Muscle of back (tissue), 13 donors: ENCODE data around the gene ANKHD1. TPM values are rescaled to one million over a fixed set of nuclear protein-coding genes. Genes with fewer than 3 reads are reported as not detected.

Experiments used
- DNase-seq, 3 donors: peaks; one replicate each; pipeline versions ENCODE4 v3.0.0 to v3.0.0-alpha.2; 2013
- long read RNA-seq, 9 donors: transcript quantifications; one replicate each; lab custom pipeline, GENCODE V29; 2026
- polyA plus RNA-seq, 10 donors: library from polyadenylated mRNA; unstranded; fragments of 120-200 nt; gene quantifications; one replicate each; pipeline ENCODE4 v1.2.1, GENCODE V29; 2013; ENCODE audit not compliant: insufficient read length in 10 of 10

ANKHD1 gene, protein sequence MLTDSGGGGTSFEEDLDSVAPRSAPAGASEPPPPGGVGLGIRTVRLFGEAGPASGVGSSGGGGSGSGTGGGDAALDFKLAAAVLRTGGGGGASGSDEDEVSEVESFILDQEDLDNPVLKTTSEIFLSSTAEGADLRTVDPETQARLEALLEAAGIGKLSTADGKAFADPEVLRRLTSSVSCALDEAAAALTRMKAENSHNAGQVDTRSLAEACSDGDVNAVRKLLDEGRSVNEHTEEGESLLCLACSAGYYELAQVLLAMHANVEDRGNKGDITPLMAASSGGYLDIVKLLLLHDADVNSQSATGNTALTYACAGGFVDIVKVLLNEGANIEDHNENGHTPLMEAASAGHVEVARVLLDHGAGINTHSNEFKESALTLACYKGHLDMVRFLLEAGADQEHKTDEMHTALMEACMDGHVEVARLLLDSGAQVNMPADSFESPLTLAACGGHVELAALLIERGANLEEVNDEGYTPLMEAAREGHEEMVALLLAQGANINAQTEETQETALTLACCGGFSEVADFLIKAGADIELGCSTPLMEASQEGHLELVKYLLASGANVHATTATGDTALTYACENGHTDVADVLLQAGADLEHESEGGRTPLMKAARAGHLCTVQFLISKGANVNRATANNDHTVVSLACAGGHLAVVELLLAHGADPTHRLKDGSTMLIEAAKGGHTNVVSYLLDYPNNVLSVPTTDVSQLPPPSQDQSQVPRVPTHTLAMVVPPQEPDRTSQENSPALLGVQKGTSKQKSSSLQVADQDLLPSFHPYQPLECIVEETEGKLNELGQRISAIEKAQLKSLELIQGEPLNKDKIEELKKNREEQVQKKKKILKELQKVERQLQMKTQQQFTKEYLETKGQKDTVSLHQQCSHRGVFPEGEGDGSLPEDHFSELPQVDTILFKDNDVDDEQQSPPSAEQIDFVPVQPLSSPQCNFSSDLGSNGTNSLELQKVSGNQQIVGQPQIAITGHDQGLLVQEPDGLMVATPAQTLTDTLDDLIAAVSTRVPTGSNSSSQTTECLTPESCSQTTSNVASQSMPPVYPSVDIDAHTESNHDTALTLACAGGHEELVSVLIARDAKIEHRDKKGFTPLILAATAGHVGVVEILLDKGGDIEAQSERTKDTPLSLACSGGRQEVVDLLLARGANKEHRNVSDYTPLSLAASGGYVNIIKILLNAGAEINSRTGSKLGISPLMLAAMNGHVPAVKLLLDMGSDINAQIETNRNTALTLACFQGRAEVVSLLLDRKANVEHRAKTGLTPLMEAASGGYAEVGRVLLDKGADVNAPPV (N-terminal part only)
- polyA plus RNA-seq, result 10 to 100 TPM; 53.5 to 87.5 (median 65.3) TPM
- long read RNA-seq, donor 1, partial matches to known transcripts, result 6 of 8 reads
- long read RNA-seq, donor 1, other reads (novel, unspliced or antisense), result 0 of 8 reads
- long read RNA-seq, donor 2, partial matches to known transcripts, result 5 of 7 reads
- long read RNA-seq, donor 2, other reads (novel, unspliced or antisense), result 0 of 7 reads
- long read RNA-seq, donor 3, result 0 reads
- long read RNA-seq, donor 4, partial matches to known transcripts, result 0 of 1 reads
- long read RNA-seq, donor 4, other reads (novel, unspliced or antisense), result 0 of 1 reads
- long read RNA-seq, donor 5, partial matches to known transcripts, result 23 of 26 reads
- long read RNA-seq, donor 5, other reads (novel, unspliced or antisense), result 0 of 26 reads
- long read RNA-seq, donor 6, partial matches to known transcripts, result 20 of 24 reads
- long read RNA-seq, donor 6, other reads (novel, unspliced or antisense), result 0 of 24 reads
- long read RNA-seq, donor 7, full-length matches to known transcripts, result 6 of 6 reads
- long read RNA-seq, donor 7, partial matches to known transcripts, result 0 of 6 reads
- long read RNA-seq, donor 7, other reads (novel, unspliced or antisense), result 0 of 6 reads
- long read RNA-seq, donor 8, partial matches to known transcripts, result 8 of 9 reads
- long read RNA-seq, donor 8, other reads (novel, unspliced or antisense), result 0 of 9 reads
- long read RNA-seq, donor 9, partial matches to known transcripts, result 0 of 1 reads
- long read RNA-seq, donor 9, other reads (novel, unspliced or antisense), result 0 of 1 reads

DNA sequence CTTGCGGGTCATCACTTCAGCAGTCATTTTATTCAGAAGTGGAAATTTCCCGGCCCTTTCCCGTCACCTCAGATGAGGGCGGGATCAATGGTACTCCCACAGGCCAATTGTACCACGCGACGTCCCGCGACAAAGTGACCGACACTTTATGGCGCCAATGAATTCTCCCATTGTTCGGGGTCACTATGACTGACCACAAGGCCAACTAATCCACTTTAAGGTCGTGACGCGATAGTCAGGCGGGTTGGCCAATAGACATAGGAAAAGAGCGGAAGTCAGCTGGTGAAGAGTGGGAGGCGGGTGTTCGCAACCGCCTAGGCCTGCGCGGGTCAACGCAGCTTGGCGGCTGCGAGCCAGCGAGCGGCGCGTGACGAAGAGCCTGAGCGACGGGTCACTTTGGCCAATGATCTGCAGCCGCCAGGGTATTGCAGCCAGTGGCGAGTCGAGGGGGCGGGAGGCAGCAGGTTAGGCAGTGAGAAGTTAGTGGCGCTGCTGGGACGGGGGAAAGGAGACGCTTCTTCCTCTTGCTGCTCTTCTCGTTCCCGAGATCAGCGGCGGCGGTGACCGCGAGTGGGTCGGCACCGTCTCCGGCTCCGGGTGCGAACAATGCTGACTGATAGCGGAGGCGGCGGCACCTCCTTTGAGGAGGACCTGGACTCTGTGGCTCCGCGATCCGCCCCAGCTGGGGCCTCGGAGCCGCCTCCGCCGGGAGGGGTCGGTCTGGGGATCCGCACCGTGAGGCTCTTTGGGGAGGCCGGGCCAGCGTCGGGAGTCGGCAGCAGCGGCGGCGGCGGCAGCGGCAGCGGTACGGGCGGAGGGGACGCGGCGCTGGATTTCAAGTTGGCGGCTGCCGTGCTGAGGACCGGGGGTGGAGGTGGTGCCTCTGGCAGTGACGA is at the start of gene ANKHD1:
ANKHD1 (plus strand) TSS at position 472 of the 896 bp plus-strand sequence; CDS start at position 607, 135 bp downstream.
- DNase-seq, result peak; percentile 100

DNA sequence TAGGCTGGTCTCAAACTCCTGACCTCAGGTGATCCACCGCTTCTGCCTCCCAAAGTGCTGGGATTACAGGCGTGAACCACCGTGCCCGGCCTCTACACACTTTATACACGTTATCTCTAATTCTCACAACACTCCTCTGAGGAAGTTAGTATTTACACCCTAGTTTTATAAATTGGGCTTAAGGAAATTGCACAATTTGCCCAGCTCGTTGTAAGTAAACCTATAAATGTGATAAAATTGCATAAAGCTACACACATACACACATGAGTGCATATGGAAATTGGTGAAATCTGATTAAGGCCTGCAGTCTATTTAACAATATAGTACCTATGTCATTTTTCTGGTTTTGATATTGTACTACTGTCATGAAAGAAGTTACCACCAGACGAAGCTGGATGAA is 46.1 kb upstream of the ANKHD1 start:
- no peak for DNase-seq

DNA sequence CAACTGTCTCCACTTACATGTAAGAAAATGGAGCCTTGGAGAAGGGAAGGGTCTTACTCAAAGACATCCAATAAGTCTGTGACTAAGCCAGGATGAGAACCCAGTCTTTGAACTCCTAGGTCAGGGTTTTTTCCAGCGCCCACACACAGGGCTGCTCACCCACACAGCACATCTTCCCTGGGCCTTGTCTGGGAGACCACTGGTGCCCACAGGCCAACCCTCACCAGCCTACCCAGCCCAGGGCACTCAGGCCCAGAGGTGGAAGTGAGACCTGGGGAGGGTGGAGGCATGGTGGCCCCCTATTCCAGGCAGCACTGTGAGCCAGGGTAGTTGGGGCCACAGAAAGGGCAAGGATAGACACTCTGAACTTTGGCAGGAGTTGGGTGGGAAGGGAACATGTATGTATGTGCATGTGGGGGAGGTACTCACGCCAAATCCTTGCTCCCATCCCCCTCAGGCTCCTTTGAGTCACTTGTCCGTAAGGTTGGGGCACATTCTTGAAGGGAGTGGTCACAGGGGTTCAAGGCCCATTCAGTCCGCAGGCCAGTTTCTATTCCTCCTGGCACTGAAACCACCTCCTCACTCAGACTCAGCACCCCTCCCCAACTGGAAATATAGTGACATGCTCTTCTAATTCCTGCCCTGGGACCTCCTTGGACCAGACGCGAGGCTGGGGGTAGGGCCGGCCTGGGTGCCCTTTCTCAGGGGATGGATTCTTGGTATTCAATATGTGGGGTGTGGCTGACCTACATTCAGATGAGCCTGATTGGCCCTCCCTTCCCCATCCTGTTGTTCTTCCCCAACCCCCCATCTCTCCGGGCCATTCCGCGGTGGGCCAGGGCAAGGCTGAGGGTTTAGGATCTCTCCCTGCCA is 44.5 kb upstream of the ANKHD1 start:
- DNase-seq, result no peak

DNA sequence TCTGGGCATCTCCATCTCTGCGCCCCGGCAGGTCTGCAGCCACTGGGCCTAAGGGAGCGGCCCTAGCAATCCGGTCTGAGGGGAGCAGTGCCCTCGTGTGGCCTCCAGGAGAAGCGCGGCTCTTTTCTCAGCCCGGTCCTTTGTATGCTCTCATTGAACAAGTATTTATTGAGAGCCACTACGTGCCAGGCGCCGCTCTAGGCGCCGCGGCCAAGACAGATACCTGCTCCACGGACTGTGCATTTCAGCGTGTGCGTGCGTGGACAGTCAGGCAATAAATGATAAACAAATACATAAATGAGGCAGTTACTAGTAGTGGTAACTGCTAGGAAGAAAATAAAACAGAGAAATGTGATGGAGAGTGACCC is 43.9 kb upstream of the ANKHD1 start:
- peak; percentile 71 to 91 (median 87) for DNase-seq

DNA sequence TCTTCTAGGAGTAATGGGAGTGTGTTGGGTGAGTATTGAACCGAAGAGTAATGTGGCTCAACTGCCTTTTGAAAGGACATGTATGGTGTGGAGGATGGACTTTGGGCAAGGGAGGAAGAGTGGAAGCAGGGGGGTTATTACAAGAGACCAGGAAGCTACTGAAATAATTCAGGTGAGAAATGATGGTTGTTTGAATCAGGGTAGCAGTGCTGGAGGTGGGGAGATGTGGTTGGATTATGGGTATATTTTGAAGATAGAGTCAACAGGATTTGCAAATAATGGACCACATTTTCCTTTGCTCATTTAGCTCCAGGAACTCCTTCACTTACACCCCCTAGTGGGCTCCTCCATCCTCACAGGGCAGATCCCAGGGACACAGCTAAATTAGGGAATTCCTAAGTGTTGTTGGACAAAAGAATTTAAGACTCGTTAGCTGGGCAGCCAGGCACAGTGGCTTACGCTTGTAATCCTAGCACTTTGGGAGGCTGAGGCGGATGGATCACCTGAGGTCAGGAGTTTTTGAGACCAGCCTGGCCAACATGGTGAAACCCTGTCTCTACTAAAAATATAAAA is 42.8 kb upstream of the ANKHD1 start:
- DNase-seq, result no peak

DNA sequence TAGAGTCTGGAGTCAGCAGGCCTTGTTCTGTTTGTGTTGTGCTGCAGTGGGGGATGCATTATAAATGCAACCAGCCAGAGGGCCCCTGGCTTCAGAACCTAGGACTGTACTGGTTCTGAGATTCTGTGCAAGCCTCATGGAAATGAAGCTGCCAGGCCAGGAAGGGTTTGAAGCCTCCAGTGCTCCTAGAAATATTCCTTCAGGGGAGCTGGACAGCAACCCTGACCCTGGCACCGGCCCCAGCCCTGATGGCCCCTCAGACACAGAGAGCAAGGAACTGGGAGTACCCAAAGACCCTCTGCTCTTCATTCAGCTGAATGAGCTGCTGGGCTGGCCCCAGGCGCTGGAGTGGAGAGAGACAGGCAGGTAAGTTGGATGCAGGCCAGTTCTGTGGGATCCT is 41.5 kb upstream of the ANKHD1 start, which contains the start of gene SLC4A9:
SLC4A9 (plus strand) TSS at position 94 of the 400 bp plus-strand sequence; CDS start at position 137, 43 bp downstream.
- DNase-seq, result no peak

DNA sequence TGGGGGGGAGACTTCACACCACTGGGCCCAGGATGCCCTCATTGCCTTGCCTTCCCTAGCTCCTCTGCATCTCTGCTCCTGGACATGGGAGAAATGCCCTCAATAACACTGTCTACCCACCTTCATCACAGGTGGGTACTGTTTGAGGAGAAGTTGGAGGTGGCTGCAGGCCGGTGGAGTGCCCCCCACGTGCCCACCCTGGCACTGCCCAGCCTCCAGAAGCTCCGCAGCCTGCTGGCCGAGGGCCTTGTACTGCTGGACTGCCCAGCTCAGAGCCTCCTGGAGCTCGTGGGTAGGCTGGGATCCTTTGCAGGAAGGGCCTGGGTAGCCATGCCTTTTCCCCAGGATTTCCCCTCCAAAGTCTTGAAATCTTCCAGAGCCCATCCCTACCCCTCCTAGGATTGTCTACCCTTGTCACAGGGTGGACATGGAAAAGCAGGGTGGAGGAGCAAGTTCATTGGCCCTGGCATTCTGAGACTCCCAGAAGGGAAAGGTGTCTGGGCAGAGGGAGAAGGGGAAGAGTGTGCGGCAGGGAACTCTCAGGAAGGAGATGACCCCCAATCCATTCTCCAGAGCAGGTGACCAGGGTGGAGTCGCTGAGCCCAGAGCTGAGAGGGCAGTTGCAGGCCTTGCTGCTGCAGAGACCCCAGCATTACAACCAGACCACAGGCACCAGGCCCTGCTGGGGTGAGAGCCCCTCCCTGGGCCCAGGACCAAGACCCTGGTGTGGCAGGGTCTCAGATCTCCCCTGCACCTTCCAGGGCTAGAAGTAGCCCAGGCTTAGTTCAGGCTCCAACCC is 40.8 kb upstream of the ANKHD1 start:
- DNase-seq, result no peak

- no peak for DNase-seq
Observed at GRCh38 chr5:140361901-140362300, 39.7 kb upstream of the ANKHD1 start.

- no peak for DNase-seq
Observed at GRCh38 chr5:140362311-140362710, 39.3 kb upstream of the ANKHD1 start.

- DNase-seq, result peak in 2 of 3 donors; percentile 48 to 74
Observed at GRCh38 chr5:140362875-140363630, 38.6 kb upstream of the ANKHD1 start.

DNA sequence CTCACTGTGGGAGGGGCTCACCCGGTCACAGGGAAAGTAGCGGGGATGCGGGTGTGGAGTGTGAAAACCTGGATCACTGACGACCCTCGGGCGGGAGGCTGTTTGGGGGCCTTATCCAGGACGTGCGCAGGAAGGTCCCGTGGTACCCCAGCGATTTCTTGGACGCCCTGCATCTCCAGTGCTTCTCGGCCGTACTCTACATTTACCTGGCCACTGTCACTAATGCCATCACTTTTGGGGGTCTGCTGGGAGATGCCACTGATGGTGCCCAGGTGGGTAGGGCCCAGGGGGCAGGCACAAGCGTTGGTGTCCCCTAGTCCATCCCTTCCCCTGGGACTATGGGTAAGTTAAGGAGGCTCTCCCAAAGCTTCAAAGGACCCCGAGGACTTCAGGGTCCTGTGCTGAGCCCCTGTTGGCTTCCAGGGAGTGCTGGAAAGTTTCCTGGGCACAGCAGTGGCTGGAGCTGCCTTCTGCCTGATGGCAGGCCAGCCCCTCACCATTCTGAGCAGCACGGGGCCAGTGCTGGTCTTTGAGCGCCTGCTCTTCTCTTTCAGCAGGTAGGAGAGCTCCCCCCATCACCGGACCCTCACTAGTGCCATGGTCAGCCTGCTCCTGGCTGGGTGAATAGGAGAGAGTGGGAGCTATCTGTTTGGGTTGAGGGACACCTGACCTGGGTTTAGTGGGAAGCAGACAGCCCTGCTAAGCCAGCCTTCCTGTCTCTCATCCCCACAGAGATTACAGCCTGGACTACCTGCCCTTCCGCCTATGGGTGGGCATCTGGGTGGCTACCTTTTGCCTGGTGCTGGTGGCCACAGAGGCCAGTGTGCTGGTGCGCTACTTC is 37.8 kb upstream of the ANKHD1 start:
- DNase-seq, result no peak

GRCh38 chr5:140364472-140364765 is 37.2 kb upstream of the ANKHD1 start:
- DNase-seq, result no peak

- no peak for DNase-seq
Observed at GRCh38 chr5:140365282-140365681, 36.4 kb upstream of the ANKHD1 start.

- DNase-seq, result no peak
Observed at GRCh38 chr5:140365941-140366340, 35.7 kb upstream of the ANKHD1 start.

DNA sequence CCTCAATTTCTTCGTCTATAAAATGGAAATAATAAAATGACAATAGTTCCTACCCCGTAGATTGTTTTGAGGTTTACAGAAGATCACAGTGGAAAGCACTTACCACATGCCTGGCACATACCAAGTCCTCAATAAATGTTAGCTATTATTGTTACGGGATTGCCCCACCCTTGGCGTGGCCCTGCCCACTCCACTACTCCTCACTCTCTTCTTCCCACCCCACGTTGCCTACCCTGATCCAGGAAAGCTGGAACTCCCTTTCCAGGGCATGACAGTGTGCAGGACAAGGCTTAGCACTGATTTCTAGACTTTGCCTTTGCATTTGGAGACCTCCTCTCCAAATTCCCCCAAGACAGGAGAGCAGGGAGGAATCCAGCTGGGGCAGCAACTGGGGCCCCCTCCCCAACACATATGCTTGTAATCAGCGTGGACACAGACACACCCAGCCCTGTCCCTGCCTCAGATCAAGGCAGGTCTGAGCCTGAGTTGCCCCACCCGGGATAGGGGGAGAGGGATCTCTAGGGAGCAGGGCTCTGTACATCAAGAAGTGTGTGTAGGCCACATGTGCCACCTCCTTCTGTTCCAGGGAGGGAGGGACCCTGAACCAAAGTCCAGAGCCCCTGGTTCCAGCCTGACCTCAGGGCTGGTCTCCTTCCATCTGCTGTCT is 34.9 kb upstream of the ANKHD1 start:
- no peak for DNase-seq
